HepG2 (cell line): ENCODE measurements around the gene CD72. TPM values are rescaled to one million over a fixed set of nuclear protein-coding genes. Genes with fewer than 3 reads are reported as not detected.
A peak's percentile ranks its signal among the peaks of the same experiment; 100 is the strongest.

Experiments
- ATF7-NPFF ChIP-seq: sonication (generic); formaldehyde crosslinking; IDR thresholded peaks from 2 replicates; pipeline ENCODE4 v1.8.1; 2023; ENCODE audit warnings: mild to moderate bottlenecking, low read depth, missing genetic modification reagents, moderate library complexity
- EED ChIP-seq: sonication (generic); formaldehyde crosslinking; IDR thresholded peaks from 2 replicates; pipeline ENCODE4 v1.5.0; 2020; ENCODE audit warnings: mild to moderate bottlenecking, missing genetic modification reagents
- GATAD2A ChIP-seq: IDR thresholded peaks from 2 replicates; pipeline ENCODE4 v1.6.1; 2016
- HCFC1 ChIP-seq: fragments of 150-350 bp; IDR thresholded peaks from 2 replicates; pipeline ENCODE4 v1.6.1; 2014; ENCODE audit warnings: low read depth, low read length
- ISX ChIP-seq: sonication (generic); formaldehyde crosslinking; conservative IDR thresholded peaks from 2 replicates; pipeline ENCODE4 v1.5.0; 2020; ENCODE audit warnings: missing genetic modification reagents
- KLF16 ChIP-seq, 2 experiments: sonication (generic) in 1 of 2; formaldehyde crosslinking in 1 of 2; IDR thresholded peaks; 2 replicates each; pipeline versions ENCODE4 v1.6.1 to v1.8.0; 2016 to 2023; ENCODE audit warnings: missing genetic modification reagents in 2 of 2, missing compliant biosample characterization in 1 of 2
- KMT2B ChIP-seq: IDR thresholded peaks from 2 replicates; pipeline ENCODE4 v1.6.1; 2016; ENCODE audit warnings: missing genetic modification reagents, missing compliant biosample characterization
- MAZ ChIP-seq, 2 experiments: sonication (generic) in 1 of 2; formaldehyde crosslinking in 1 of 2; IDR thresholded peaks; 2 replicates each; pipeline versions ENCODE4 v1.5.0 to v1.6.1; 2012 to 2020; ENCODE audit warnings: low read depth in 2 of 2, mild to moderate bottlenecking in 2 of 2, borderline replicate concordance in 1 of 2, improper control_type of control experiment in 1 of 2, low read length in 1 of 2, missing genetic modification reagents in 1 of 2, moderate library complexity in 1 of 2
- MED8 ChIP-seq: sonication (generic); formaldehyde crosslinking; IDR thresholded peaks from 2 replicates; pipeline ENCODE4 v1.8.1; 2023; ENCODE audit warnings: mild to moderate bottlenecking, missing genetic modification reagents; ENCODE audit not compliant: insufficient replicate concordance
- MYC ChIP-seq: sonication (generic); formaldehyde crosslinking; IDR thresholded peaks from 2 replicates; pipeline ENCODE4 v1.9.0; 2021; ENCODE audit warnings: missing genetic modification reagents, borderline replicate concordance
- NCOA1 ChIP-seq: sonication (generic); formaldehyde crosslinking; IDR thresholded peaks from 2 replicates; pipeline ENCODE4 v1.9.0; 2021; ENCODE audit warnings: missing genetic modification reagents
- PITX1 ChIP-seq: sonication (generic); formaldehyde crosslinking; IDR thresholded peaks from 2 replicates; pipeline ENCODE4 v1.5.1; 2020; ENCODE audit warnings: mild to moderate bottlenecking, missing genetic modification reagents
- STAG1 ChIP-seq: sonication (generic); formaldehyde crosslinking; IDR thresholded peaks from 2 replicates; pipeline ENCODE4 v1.4.0; 2020; ENCODE audit warnings: missing genetic modification reagents
- ZNF121 ChIP-seq: sonication (generic); formaldehyde crosslinking; IDR thresholded peaks from 2 replicates; pipeline ENCODE4 v1.5.0; 2020; ENCODE audit warnings: mild to moderate bottlenecking, missing genetic modification reagents
- ZNF138 ChIP-seq: sonication (generic); formaldehyde crosslinking; IDR thresholded peaks from 2 replicates; pipeline ENCODE4 v1.5.0; 2020; ENCODE audit warnings: mild to moderate bottlenecking, low read depth, missing genetic modification reagents
- ZNF329 ChIP-seq: sonication (generic); formaldehyde crosslinking; IDR thresholded peaks from 2 replicates; pipeline ENCODE4 v1.9.0; 2021; ENCODE audit warnings: low read depth, mild to moderate bottlenecking, missing genetic modification reagents
- ZNF768 ChIP-seq: sonication (generic); formaldehyde crosslinking; IDR thresholded peaks from 2 replicates; pipeline ENCODE4 v1.4.0; 2020; ENCODE audit warnings: missing genetic modification reagents
- ZNF839 ChIP-seq: sonication (generic); formaldehyde crosslinking; IDR thresholded peaks from 2 replicates; pipeline ENCODE4 v1.4.0; 2020; ENCODE audit warnings: missing genetic modification reagents, mild to moderate bottlenecking, borderline replicate concordance
- polyA plus RNA-seq, 8 experiments: library from polyadenylated mRNA; depleted of rRNA in 3 of 8; stranded (reverse) in 7 of 8; unstranded in 1 of 8; fragments of >200 nt; fragmentation: Illumina TruSeq in 4 of 8; extraction: Trizol in 4 of 8; gene quantifications; 2 replicates each; pipeline versions ENCODE4 v1.2.1 to v1.2.3, GENCODE V29; 2011 to 2016; ENCODE audit warnings: low read depth in 4 of 8, missing spikeins in 1 of 8, mixed read lengths in 1 of 8; ENCODE audit not compliant: insufficient read depth in 1 of 8
- total RNA-seq, 5 experiments: library from RNA; depleted of rRNA; stranded (reverse); fragments of >200 nt; fragmentation: Illumina TruSeq; extraction: Trizol; gene quantifications; 2 replicates each; pipeline ENCODE4 v1.2.3, GENCODE V29; 2016; ENCODE audit warnings: low read depth in 1 of 5
- TF ChIP-seq, protein P1 (sequence below): sonication (generic); formaldehyde crosslinking; IDR thresholded peaks from 2 replicates; pipeline ENCODE4; 2020; ENCODE audit warnings: missing genetic modification reagents, mild to moderate bottlenecking, borderline replicate concordance
- TF ChIP-seq, protein P2 (sequence below): sonication (generic); formaldehyde crosslinking; IDR thresholded peaks from 2 replicates; pipeline ENCODE4 v1.4.0; 2020; ENCODE audit warnings: mild to moderate bottlenecking, missing genetic modification reagents
- TF ChIP-seq, protein P3 (sequence below): sonication (generic); formaldehyde crosslinking; IDR thresholded peaks from 2 replicates; pipeline ENCODE4 v1.5.0; 2020; ENCODE audit warnings: missing genetic modification reagents
- TF ChIP-seq, protein P4 (sequence below): sonication (generic); formaldehyde crosslinking; IDR thresholded peaks from 2 replicates; pipeline ENCODE4 v1.8.0; 2022; ENCODE audit warnings: low read depth, missing genetic modification reagents
- TF ChIP-seq, protein P5 (sequence below): IDR thresholded peaks from 2 replicates; pipeline ENCODE4 v1.6.1; 2016

Gene CD72
- total and polyA plus RNA-seq, 2 of the 13 experiments (the other 11 are each of a cell fraction or from before 2014, with no cell fraction given) = 0.18 to 1.1 TPM

DNA sequence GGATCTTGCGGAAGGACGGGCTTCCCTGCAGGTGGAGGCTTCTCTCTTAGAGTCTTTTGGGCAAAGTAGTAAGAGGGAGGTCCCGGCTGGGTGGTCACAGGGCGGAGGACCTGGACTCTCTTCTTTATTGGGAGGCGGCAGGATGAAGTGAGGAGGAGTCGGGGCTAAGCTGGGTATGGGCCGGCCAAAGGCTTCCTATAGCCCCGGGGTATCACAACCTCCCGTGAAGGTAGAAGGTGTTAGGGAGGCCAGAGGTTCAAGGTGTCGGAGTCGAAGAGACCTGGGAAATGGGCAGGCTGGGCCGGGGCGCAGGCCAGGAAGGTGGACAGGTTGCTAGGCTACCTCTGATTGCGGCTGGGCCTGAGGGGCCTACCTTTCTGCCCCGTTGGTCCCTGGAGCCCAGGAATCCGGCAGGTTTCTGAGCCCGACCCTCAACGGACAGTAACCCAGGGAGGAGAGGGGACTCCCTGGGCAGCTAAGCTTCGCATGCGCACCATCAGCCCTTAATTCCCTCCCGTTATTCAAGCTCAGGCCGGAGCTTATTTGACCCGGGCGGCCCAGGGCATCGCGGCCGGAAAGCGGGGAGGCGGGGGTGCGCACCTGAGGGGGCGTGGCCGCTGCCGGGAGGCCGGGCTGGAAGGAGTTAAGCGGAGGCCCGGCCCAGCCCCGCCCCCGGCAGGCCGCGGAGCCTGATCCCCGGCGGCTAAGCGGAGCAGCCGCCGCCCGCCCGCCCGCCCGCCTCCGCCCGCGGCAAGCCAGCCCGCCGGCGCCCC, 13.4 kb downstream of the CD72 start, which contains the start of gene TESK1 (continued):
- TF ChIP-seq, protein P1, sequence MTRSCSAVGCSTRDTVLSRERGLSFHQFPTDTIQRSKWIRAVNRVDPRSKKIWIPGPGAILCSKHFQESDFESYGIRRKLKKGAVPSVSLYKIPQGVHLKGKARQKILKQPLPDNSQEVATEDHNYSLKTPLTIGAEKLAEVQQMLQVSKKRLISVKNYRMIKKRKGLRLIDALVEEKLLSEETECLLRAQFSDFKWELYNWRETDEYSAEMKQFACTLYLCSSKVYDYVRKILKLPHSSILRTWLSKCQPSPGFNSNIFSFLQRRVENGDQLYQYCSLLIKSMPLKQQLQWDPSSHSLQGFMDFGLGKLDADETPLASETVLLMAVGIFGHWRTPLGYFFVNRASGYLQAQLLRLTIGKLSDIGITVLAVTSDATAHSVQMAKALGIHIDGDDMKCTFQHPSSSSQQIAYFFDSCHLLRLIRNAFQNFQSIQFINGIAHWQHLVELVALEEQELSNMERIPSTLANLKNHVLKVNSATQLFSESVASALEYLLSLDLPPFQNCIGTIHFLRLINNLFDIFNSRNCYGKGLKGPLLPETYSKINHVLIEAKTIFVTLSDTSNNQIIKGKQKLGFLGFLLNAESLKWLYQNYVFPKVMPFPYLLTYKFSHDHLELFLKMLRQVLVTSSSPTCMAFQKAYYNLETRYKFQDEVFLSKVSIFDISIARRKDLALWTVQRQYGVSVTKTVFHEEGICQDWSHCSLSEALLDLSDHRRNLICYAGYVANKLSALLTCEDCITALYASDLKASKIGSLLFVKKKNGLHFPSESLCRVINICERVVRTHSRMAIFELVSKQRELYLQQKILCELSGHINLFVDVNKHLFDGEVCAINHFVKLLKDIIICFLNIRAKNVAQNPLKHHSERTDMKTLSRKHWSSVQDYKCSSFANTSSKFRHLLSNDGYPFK (CRISPR knock-in tag) = no peak
- 0 out of 2 replicates have a peak, but pooled peaks have one; percentile 60 for TF ChIP-seq ISX (CRISPR knock-in tag)
- TF ChIP-seq GATAD2A (CRISPR knock-in tag) = 0 out of 2 replicates have a peak, but pooled peaks have one; percentile 11
- TF ChIP-seq ATF7-NPFF (CRISPR knock-in tag) = 0 out of 2 replicates have a peak, but pooled peaks have one; percentile 35
- no peak for TF ChIP-seq NCOA1 (CRISPR knock-in tag)
- 0 out of 2 replicates have a peak, but pooled peaks have one; percentile 38 for TF ChIP-seq ZNF121 (CRISPR knock-in tag)
- peak; percentile 4; the same call in 1 of the 2 replicates for TF ChIP-seq HCFC1
- TF ChIP-seq, protein P2, sequence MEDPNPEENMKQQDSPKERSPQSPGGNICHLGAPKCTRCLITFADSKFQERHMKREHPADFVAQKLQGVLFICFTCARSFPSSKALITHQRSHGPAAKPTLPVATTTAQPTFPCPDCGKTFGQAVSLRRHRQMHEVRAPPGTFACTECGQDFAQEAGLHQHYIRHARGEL (CRISPR knock-in tag) = no peak
- no peak for TF ChIP-seq MED8 (CRISPR knock-in tag)
- 0 out of 2 replicates have a peak, but pooled peaks have one; percentile 7 for TF ChIP-seq ZNF329 (CRISPR knock-in tag)
- TF ChIP-seq, protein P3, sequence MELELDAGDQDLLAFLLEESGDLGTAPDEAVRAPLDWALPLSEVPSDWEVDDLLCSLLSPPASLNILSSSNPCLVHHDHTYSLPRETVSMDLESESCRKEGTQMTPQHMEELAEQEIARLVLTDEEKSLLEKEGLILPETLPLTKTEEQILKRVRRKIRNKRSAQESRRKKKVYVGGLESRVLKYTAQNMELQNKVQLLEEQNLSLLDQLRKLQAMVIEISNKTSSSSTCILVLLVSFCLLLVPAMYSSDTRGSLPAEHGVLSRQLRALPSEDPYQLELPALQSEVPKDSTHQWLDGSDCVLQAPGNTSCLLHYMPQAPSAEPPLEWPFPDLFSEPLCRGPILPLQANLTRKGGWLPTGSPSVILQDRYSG (CRISPR knock-in tag) = 0 out of 2 replicates have a peak, but pooled peaks have one; percentile 63
- no peak for TF ChIP-seq ZNF839 (CRISPR knock-in tag)
- TF ChIP-seq, protein P4, sequence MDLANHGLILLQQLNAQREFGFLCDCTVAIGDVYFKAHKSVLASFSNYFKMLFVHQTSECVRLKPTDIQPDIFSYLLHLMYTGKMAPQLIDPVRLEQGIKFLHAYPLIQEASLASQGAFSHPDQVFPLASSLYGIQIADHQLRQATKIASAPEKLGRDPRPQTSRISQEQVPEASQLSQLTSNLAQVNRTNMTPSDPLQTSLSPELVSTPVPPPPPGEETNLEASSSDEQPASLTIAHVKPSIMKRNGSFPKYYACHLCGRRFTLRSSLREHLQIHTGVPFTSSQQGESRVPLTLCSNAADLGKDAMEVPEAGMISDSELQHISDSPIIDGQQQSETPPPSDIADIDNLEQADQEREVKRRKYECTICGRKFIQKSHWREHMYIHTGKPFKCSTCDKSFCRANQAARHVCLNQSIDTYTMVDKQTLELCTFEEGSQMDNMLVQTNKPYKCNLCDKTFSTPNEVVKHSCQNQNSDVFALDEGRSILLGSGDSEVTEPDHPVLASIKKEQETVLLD (CRISPR knock-in tag) = peak; percentile 9; the same call in 1 of the 2 replicates
- no peak for TF ChIP-seq KMT2B (CRISPR knock-in tag)
- peak; percentile 65; the same call in 1 of the 2 replicates for TF ChIP-seq MYC (CRISPR knock-in tag)
- TF ChIP-seq MAZ (IDR thresholded peaks at IDR 0.05; ENCODE audit: borderline replicate concordance, low read depth, low read length) = peak; percentile 28; the same call in 1 of the 2 replicates
- 0 out of 2 replicates have a peak, but pooled peaks have one; percentile 22 for TF ChIP-seq MAZ (CRISPR knock-in tag; IDR thresholded peaks at IDR 0.05; ENCODE audit: low read depth)
- TF ChIP-seq STAG1 (CRISPR knock-in tag) = peak; percentile 12; the same call in 1 of the 2 replicates
- TF ChIP-seq PITX1 (CRISPR knock-in tag) = no peak
- TF ChIP-seq ZNF138 (CRISPR knock-in tag) = no peak
- no peak; a peak in 1 of 4 replicates for TF ChIP-seq KLF16 (CRISPR knock-in tag; IDR thresholded peaks at IDR 0.05)
- TF ChIP-seq EED (CRISPR knock-in tag) = peak; percentile 68; the same call in 1 of the 2 replicates
- TF ChIP-seq, protein P5, sequence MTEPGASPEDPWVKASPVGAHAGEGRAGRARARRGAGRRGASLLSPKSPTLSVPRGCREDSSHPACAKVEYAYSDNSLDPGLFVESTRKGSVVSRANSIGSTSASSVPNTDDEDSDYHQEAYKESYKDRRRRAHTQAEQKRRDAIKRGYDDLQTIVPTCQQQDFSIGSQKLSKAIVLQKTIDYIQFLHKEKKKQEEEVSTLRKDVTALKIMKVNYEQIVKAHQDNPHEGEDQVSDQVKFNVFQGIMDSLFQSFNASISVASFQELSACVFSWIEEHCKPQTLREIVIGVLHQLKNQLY (CRISPR knock-in tag) = no peak
- TF ChIP-seq ZNF768 (CRISPR knock-in tag) = peak; percentile 11; the same call in 1 of the 2 replicates
